H1 (cell line): ENCODE data around the gene MPEG1. TPM values are rescaled to one million over a fixed set of nuclear protein-coding genes. Genes with fewer than 3 reads are reported as not detected.

Experiments
- CTCF ChIA-PET: fragments of 300-600 bp; sonication (Branson Sonifier 250); formaldehyde crosslinking; loops from one replicate; lab custom pipeline; 2021; ENCODE audit not compliant: partially characterized antibody; lab: Charles Lee
- POLR2A ChIA-PET: fragments of 300-600 bp; sonication (Branson Sonifier 250); formaldehyde crosslinking; loops from one replicate; lab custom pipeline; 2021; ENCODE audit warnings: inconsistent platforms; ENCODE audit not compliant: partially characterized antibody; lab: Charles Lee
- DNase-seq, 2 experiments: peaks; one replicate each; pipeline versions ENCODE4 v3.0.0 to v3.0.0-alpha.2; 2010 to 2022; ENCODE audit warnings: low spot score in 2 of 2, low read depth in 1 of 2, mixed read lengths in 1 of 2
- FAIRE-seq: peaks from 2 replicates; lab custom pipeline; 2011; peaks lifted over from hg19 to GRCh38; lab: Jason Lieb, UNC
- H2AFZ ChIP-seq: 2 replicates; pipeline ENCODE4 v1.8.1; 2012; ENCODE audit warnings: low read length, inconsistent platforms
- H2AK5ac ChIP-seq: 2 replicates; pipeline ENCODE4 v1.6.1; 2013; ENCODE audit warnings: low read depth, low read length
- H2BK120ac ChIP-seq: replicated peaks from 2 replicates; pipeline ENCODE3; 2013; ENCODE audit warnings: low read depth, low read length, inconsistent platforms
- H2BK12ac ChIP-seq: 2 replicates; pipeline ENCODE4 v1.6.1; 2013; ENCODE audit warnings: low read depth, low read length
- H2BK15ac ChIP-seq: 2 replicates; pipeline ENCODE4 v1.6.1; 2013; ENCODE audit warnings: low read length
- H2BK20ac ChIP-seq: 2 replicates; pipeline ENCODE4 v1.6.1; 2013; ENCODE audit warnings: low read length
- H2BK5ac ChIP-seq: 2 replicates; pipeline ENCODE4 v1.6.1; 2013; ENCODE audit warnings: low read depth, low read length
- H3K14ac ChIP-seq: 2 replicates; pipeline ENCODE4 v1.6.1; 2013; ENCODE audit warnings: inconsistent platforms; ENCODE audit not compliant: insufficient read length
- H3K18ac ChIP-seq: 2 replicates; pipeline ENCODE4 v1.6.1; 2013; ENCODE audit warnings: low read length; ENCODE audit errors: extremely low read depth
- H3K23ac ChIP-seq: 2 replicates; pipeline ENCODE4 v1.6.1; 2013; ENCODE audit warnings: inconsistent platforms; ENCODE audit not compliant: insufficient read length
- H3K23me2 ChIP-seq: 2 replicates; pipeline ENCODE4 v1.6.1; 2013; ENCODE audit warnings: low read depth, low read length
- H3K27ac ChIP-seq: 2 replicates; pipeline ENCODE4 v1.6.1; 2011; ENCODE audit warnings: low read depth, low read length, inconsistent platforms
- H3K27me3 ChIP-seq, 4 experiments: replicated peaks in 1 of 4; 1 replicate in 1 of 4; 2 replicates in 3 of 4; pipeline versions ENCODE4 v1.6.1 to v1.8.1; 2011 to 2013; ENCODE audit warnings: low read length in 3 of 4, mild to moderate bottlenecking in 3 of 4, inconsistent platforms in 2 of 4, mixed read lengths in 2 of 4, moderate library complexity in 1 of 4; ENCODE audit not compliant: control insufficient read depth in 3 of 4, insufficient read depth in 3 of 4; ENCODE audit errors: extremely low read depth in 1 of 4
- H3K36me3 ChIP-seq, 4 experiments: 2 replicates each; pipeline versions ENCODE4 v1.6.1 to v1.8.1; 2011 to 2013; ENCODE audit warnings: mild to moderate bottlenecking in 4 of 4, low read length in 3 of 4, moderate library complexity in 2 of 4, control low read depth in 1 of 4, inconsistent platforms in 1 of 4; ENCODE audit not compliant: insufficient read depth in 4 of 4, control insufficient read depth in 2 of 4
- H3K4ac ChIP-seq: replicated peaks from 2 replicates; pipeline ENCODE3; 2013; ENCODE audit warnings: low read length, low read depth, mixed read lengths, inconsistent platforms; ENCODE audit not compliant: insufficient read length
- H3K4me1 ChIP-seq, 4 experiments: replicated peaks in 1 of 4; 1 replicate in 1 of 4; 2 replicates in 3 of 4; pipeline versions ENCODE4 v1.6.1 to v1.8.1; 2011 to 2013; ENCODE audit warnings: low read length in 3 of 4, inconsistent platforms in 2 of 4, mixed read lengths in 1 of 4; ENCODE audit not compliant: insufficient read depth in 4 of 4, control insufficient read depth in 3 of 4
- H3K4me2 ChIP-seq, 2 experiments: 2 replicates each; pipeline versions ENCODE4 v1.6.1 to v1.8.1; 2011 to 2013; ENCODE audit warnings: low read depth in 2 of 2, low read length in 2 of 2, control low read depth in 1 of 2, inconsistent platforms in 1 of 2, mild to moderate bottlenecking in 1 of 2; ENCODE audit not compliant: insufficient read depth in 1 of 2
- H3K4me3 ChIP-seq, 4 experiments: fragments of 200-600, 300-600 bp in 1 of 4; sonication (generic), shearing (Covaris generic), sonication (Bioruptor Twin) in 1 of 4; 2 replicates each; pipeline versions ENCODE4 v1.5.1 to v1.8.1; 2011 to 2016; ENCODE audit warnings: low read length in 4 of 4, low read depth in 3 of 4, control low read depth in 2 of 4, inconsistent platforms in 2 of 4, mild to moderate bottlenecking in 2 of 4, mixed read lengths in 1 of 4, moderate library complexity in 1 of 4; ENCODE audit not compliant: insufficient read depth in 2 of 4; ENCODE audit errors: extremely low read depth in 1 of 4
- H3K56ac ChIP-seq: replicated peaks from 2 replicates; pipeline ENCODE3; 2013; ENCODE audit warnings: low read depth, mild to moderate bottlenecking, mixed read lengths, low read length, inconsistent platforms; ENCODE audit not compliant: insufficient read length
- H3K79me1 ChIP-seq: 2 replicates; pipeline ENCODE4 v1.6.1; 2013; ENCODE audit warnings: low read depth, low read length, control low read depth
- H3K79me2 ChIP-seq, 2 experiments: 2 replicates each; pipeline versions ENCODE4 v1.6.1 to v1.8.1; 2012 to 2013; ENCODE audit warnings: low read length in 2 of 2, mild to moderate bottlenecking in 2 of 2, inconsistent platforms in 1 of 2; ENCODE audit not compliant: insufficient read depth in 2 of 2, control insufficient read depth in 1 of 2
- H3K9ac ChIP-seq, 4 experiments: replicated peaks in 1 of 4; 1 replicate in 1 of 4; 2 replicates in 3 of 4; pipeline versions ENCODE4 v1.6.1 to v1.8.1; 2011 to 2013; ENCODE audit warnings: low read depth in 3 of 4, low read length in 3 of 4, control low read depth in 2 of 4, mild to moderate bottlenecking in 2 of 4, moderate library complexity in 2 of 4, inconsistent platforms in 1 of 4; ENCODE audit errors: extremely low read depth in 1 of 4
- H3K9me3 ChIP-seq, 2 experiments: 2 replicates each; pipeline versions ENCODE4 v1.6.1 to v1.8.1; 2012 to 2013; ENCODE audit warnings: mild to moderate bottlenecking in 2 of 2, moderate library complexity in 2 of 2, control low read depth in 1 of 2, inconsistent platforms in 1 of 2, low read depth in 1 of 2, low read length in 1 of 2, mixed read lengths in 1 of 2; ENCODE audit not compliant: insufficient read depth in 2 of 2
- H4K20me1 ChIP-seq, 2 experiments: replicated peaks in 1 of 2; 2 replicates each; pipeline versions ENCODE3 to v1.8.1; 2011 to 2013; ENCODE audit warnings: inconsistent platforms in 2 of 2, low read length in 2 of 2, mild to moderate bottlenecking in 1 of 2; ENCODE audit not compliant: insufficient read depth in 2 of 2, control insufficient read depth in 1 of 2
- H4K5ac ChIP-seq: 2 replicates; pipeline ENCODE4 v1.6.1; 2013; ENCODE audit warnings: low read length, low read depth, mixed read lengths, inconsistent platforms; ENCODE audit not compliant: insufficient read length
- H4K8ac ChIP-seq: 2 replicates; pipeline ENCODE4 v1.8.0; 2013; ENCODE audit warnings: mild to moderate bottlenecking, moderate library complexity, low read length, inconsistent platforms; ENCODE audit not compliant: insufficient read depth; ENCODE audit errors: extremely low read depth
- H4K91ac ChIP-seq: replicated peaks from 2 replicates; pipeline ENCODE3; 2013; ENCODE audit warnings: low read length, mixed read lengths, inconsistent platforms; ENCODE audit not compliant: insufficient read length
- CBX5 ChIP-seq: fragments of 300-800, 300-1000 bp; sonication (generic); IDR thresholded peaks from 2 replicates; pipeline ENCODE4 v1.7.1; 2016; ENCODE audit warnings: antibody characterized with exemption, low read length, low read depth
- CBX8 ChIP-seq: fragments of 300-800, 300-1000 bp; sonication (generic); IDR thresholded peaks from 2 replicates; pipeline ENCODE4 v1.7.1; 2016; ENCODE audit warnings: low read depth, low read length, borderline replicate concordance
- EP300 ChIP-seq, 2 experiments: IDR thresholded peaks; 1 replicate in 1 of 2; 2 replicates in 1 of 2; pipeline ENCODE4 v1.6.1; 2011 to 2012; ENCODE audit warnings: low read depth in 2 of 2, low read length in 2 of 2, mild to moderate bottlenecking in 2 of 2, borderline replicate concordance in 1 of 2, inconsistent platforms in 1 of 2, moderate library complexity in 1 of 2
- FOSL1 ChIP-seq: IDR thresholded peaks from 2 replicates; pipeline ENCODE4 v1.6.1; 2011; ENCODE audit warnings: mild to moderate bottlenecking, low read depth, low read length, moderate library complexity; ENCODE audit not compliant: insufficient read depth
- RAD21 ChIP-seq, 2 experiments: IDR thresholded peaks in 1 of 2; conservative IDR thresholded peaks in 1 of 2; 2 replicates each; pipeline ENCODE4 v1.6.1; 2011; ENCODE audit warnings: low read depth in 2 of 2, low read length in 2 of 2, improper control_type of control experiment in 1 of 2, inconsistent platforms in 1 of 2, mild to moderate bottlenecking in 1 of 2, moderate library complexity in 1 of 2
- RFX5 ChIP-seq: IDR thresholded peaks from 2 replicates; pipeline ENCODE4 v1.6.1; 2011; ENCODE audit warnings: low read depth, low read length, improper control_type of control experiment, borderline replicate concordance
- SAP30 ChIP-seq: fragments of 300-600 bp; sonication (generic); IDR thresholded peaks from 2 replicates; pipeline ENCODE4 v1.7.1; 2012; ENCODE audit warnings: low read length, moderate library complexity, mild to moderate bottlenecking, inconsistent platforms; ENCODE audit not compliant: insufficient read depth, insufficient replicate concordance
- SRF ChIP-seq: IDR thresholded peaks from 2 replicates; pipeline ENCODE4 v1.6.1; 2011; ENCODE audit warnings: mild to moderate bottlenecking, low read depth, low read length, moderate library complexity
- TCF12 ChIP-seq: IDR thresholded peaks from 2 replicates; pipeline ENCODE4 v1.6.1; 2011; ENCODE audit warnings: low read depth, mild to moderate bottlenecking, low read length
- WGBS, 2 experiments: shearing (Covaris generic) in 1 of 2; methylation state at CpG; one replicate each; pipeline versions ENCODE4 v1.1.6 to v1.1.7; 2013 to 2015; ENCODE audit warnings: low lambda C conversion rate in 2 of 2, mixed read lengths in 2 of 2, inconsistent platforms in 1 of 2, low coverage in 1 of 2, missing lambda C conversion rate in 1 of 2; ENCODE audit not compliant: insufficient replicate concordance in 2 of 2, insufficient coverage in 1 of 2, insufficient read length in 1 of 2; ENCODE audit errors: extremely low coverage in 1 of 2, missing lambda C conversion rate in 1 of 2; 5-methylcytosine and 5-hydroxymethylcytosine counted together
- polyA plus RNA-seq, 7 experiments: library from polyadenylated mRNA; depleted of rRNA in 3 of 7; stranded (reverse) in 5 of 7; unstranded in 2 of 7; fragments of >200 nt in 5 of 7; fragments of 200-250 nt in 2 of 7; gene quantifications; 1 replicate in 5 of 7; 2 replicates in 1 of 7; 4 replicates in 1 of 7; pipeline versions ENCODE4 v1.2.1 to v1.2.3, GENCODE V29; 2011 to 2013; ENCODE audit warnings: missing spikeins in 2 of 7, mixed read lengths in 2 of 7
- total RNA-seq: library from RNA; stranded (reverse); fragmentation: NEBNext Ultra II Directional; extraction: Animal tissue kit (Norgen Biotek cat#: 25700); gene quantifications from 2 replicates; pipeline ENCODE4 v1.2.1, GENCODE V29; 2021

Gene MPEG1
- total and polyA plus RNA-seq, 2 of the 8 experiments (the other 6 are each of a cell fraction or from before 2014, with no cell fraction given) = not detected

GRCh38 chr11:59204746-59205145 lies 8.0 kb downstream of the MPEG1 start:
- H2BK12ac ChIP-seq = no peak overlapping the region
- no peak overlapping the region for H3K4me3 ChIP-seq
- H3K4ac ChIP-seq = no peak overlapping the region
- TF ChIP-seq SAP30 (no peak), EP300 (IDR thresholded peaks at IDR 0.05; ENCODE audit: borderline replicate concordance in 1 of 2, low read depth in 2 of 2, low read length in 2 of 2) (no peak), SRF (no peak), FOSL1 (no peak), TCF12 (no peak), CBX5 (no peak), RFX5 (no peak), RAD21 (IDR thresholded peaks at IDR 0.05 in 1 of 2, conservative IDR thresholded peaks at IDR 0.05 in 1 of 2; ENCODE audit: low read depth in 2 of 2, low read length in 2 of 2) (no peak), CBX8 (no peak)
- H3K4me2 ChIP-seq = no peak overlapping the region
- POLR2A ChIA-PET = interaction anchor here (0.6 kb wide), 1 partner anchor 30 kb away, joined by 3 read pairs; no protein-coding TSS in a partner anchor
- H3K18ac ChIP-seq = no peak overlapping the region
- H3K79me2 ChIP-seq = no peaks in the 10 kb centered on the region
- H2BK5ac ChIP-seq = no peak overlapping the region
- H3K9me3 ChIP-seq = no peaks in the 10 kb centered on the region
- H4K8ac ChIP-seq = no peak overlapping the region; the same call in 1 of the 2 replicates
- H3K36me3 ChIP-seq = peaks cover 3 to 19% (median 12%) of the 10 kb centered on the region in 4 experiments; a peak in 5 of 8 replicates
- H2AFZ ChIP-seq = no peak overlapping the region
- no peak overlapping the region for H3K56ac ChIP-seq
- H3K4me1 ChIP-seq = peaks cover 0 to 2% (median 0%) of the 10 kb centered on the region in 4 experiments; a peak in 2 of 7 replicates
- 97% methylated on average over 3 of the region's 3 CpGs; no CpG with 5 or more reads in 1 of the 2 experiments for WGBS, 2 experiments
- DNase-seq (no peak), FAIRE-seq (no peak)
- no peak overlapping the region for H3K14ac ChIP-seq
- H3K23me2 ChIP-seq = no peaks in the 10 kb centered on the region
- H4K91ac ChIP-seq = no peak overlapping the region
- no peak overlapping the region for H3K27ac ChIP-seq
- H3K79me1 ChIP-seq = no peaks in the 10 kb centered on the region
- H2BK20ac ChIP-seq = no peak overlapping the region
- no peak overlapping the region for H3K23ac ChIP-seq
- no peak overlapping the region for H2BK120ac ChIP-seq
- H2AK5ac ChIP-seq = no peak overlapping the region
- no peak overlapping the region for H3K9ac ChIP-seq
- CTCF ChIA-PET = interaction anchor here (1.1 to 8.2 kb wide), 7 partner anchors 15 to 226 kb away, joined by 3 to 141 read pairs (median 16); partner anchors contain the start of genes DTX4 and OR5A2
- H3K27me3 ChIP-seq = no peaks in the 10 kb centered on the region
- H4K5ac ChIP-seq = no peak overlapping the region
- no peak overlapping the region for H2BK15ac ChIP-seq
- H4K20me1 ChIP-seq = no peaks in the 10 kb centered on the region
